Sigmoid colon (tissue), 7 donors: ENCODE measurements around the gene ANKEF1. TPM values are rescaled to one million over a fixed set of nuclear protein-coding genes. Genes with fewer than 3 reads are reported as not detected.

Experiments used
- DNase-seq: peaks from one replicate; pipeline ENCODE4 v3.0.0-alpha.2; 2019
- H3K27ac ChIP-seq, 4 donors: fragments of 200-600 bp; sonication (generic); one replicate each; pipeline ENCODE4 v1.5.1; 2016 to 2019; ENCODE audit warnings: mild to moderate bottlenecking in 1 of 4
- H3K27me3 ChIP-seq, 3 donors: fragments of 200-600 bp; sonication (generic); one replicate each; pipeline ENCODE4 v1.5.1; 2019; ENCODE audit warnings: mild to moderate bottlenecking in 1 of 3
- H3K36me3 ChIP-seq, 4 donors: fragments of 200-600 bp; sonication (generic); one replicate each; pipeline ENCODE4 v1.5.1; 2016 to 2019
- H3K4me1 ChIP-seq, 4 donors: fragments of 200-600 bp; sonication (generic); one replicate each; pipeline ENCODE4 v1.5.1; 2017 to 2019
- H3K4me3 ChIP-seq, 4 donors: fragments of 200-600 bp; sonication (generic); one replicate each; pipeline ENCODE4 v1.5.1; 2017 to 2019; ENCODE audit warnings: mild to moderate bottlenecking in 2 of 4, moderate library complexity in 1 of 4
- H3K9me3 ChIP-seq, 4 donors: fragments of 200-600 bp in 3 of 4; sonication (generic) in 3 of 4; one replicate each; pipeline versions ENCODE4 v1.5.1 to v1.6.1; 2013 to 2019
- CTCF ChIP-seq, 4 experiments: fragments of 450-650 bp in 3 of 4; fragments of 200-600 bp in 1 of 4; IDR thresholded peaks; one replicate each; pipeline ENCODE4 v1.5.1; 2016 to 2019; ENCODE audit warnings: antibody characterized with exemption in 4 of 4, mild to moderate bottlenecking in 3 of 4, moderate library complexity in 2 of 4
- EP300 ChIP-seq, 4 donors: sonication (generic); formaldehyde crosslinking; IDR thresholded peaks; one replicate each; pipeline ENCODE4 v1.6.1; 2017; ENCODE audit warnings: antibody characterized with exemption in 4 of 4
- POLR2A ChIP-seq, 2 donors: fragments of 450-650 bp; IDR thresholded peaks; one replicate each; pipeline ENCODE4 v1.6.1; 2016; ENCODE audit warnings: antibody characterized with exemption in 2 of 2, mild to moderate bottlenecking in 2 of 2, moderate library complexity in 2 of 2
- POLR2AphosphoS5 ChIP-seq, 4 donors: sonication (generic); formaldehyde crosslinking; IDR thresholded peaks; one replicate each; pipeline ENCODE4 v1.6.1; 2017; ENCODE audit warnings: antibody characterized with exemption in 4 of 4
- WGBS, 2 donors: extraction: QIAGEN DNeasy Blood & Tissue Kit; methylation state at CpG; one replicate each; pipeline ENCODE4 v1.1.7; 2013; 5-methylcytosine and 5-hydroxymethylcytosine counted together
- intact Hi-C: fragments of 100-400 bp; cut with DNase I; formaldehyde crosslinking; loops from one replicate; pipeline ENCODE4 v1.15.1; 2023
- polyA plus RNA-seq, 3 donors: library from polyadenylated mRNA; stranded (reverse); fragments of 200-250 nt; gene quantifications; one replicate each; pipeline ENCODE4 v1.2.3, GENCODE V29; 2013
- total RNA-seq, 4 donors: library from RNA; depleted of rRNA; stranded (reverse); fragments of >200 nt; gene quantifications; one replicate each; pipeline ENCODE4 v1.1.0, GENCODE V29; 2016
- donor health status: healthy with polysubstance abuse.
- donor health status: Bipolar disorder and iron deficiency.
- donor health status: healthy.

Gene ANKEF1
- total and polyA plus RNA-seq, 7 donors, result 0.16 to 2.4 (median 1.1) TPM

DNA sequence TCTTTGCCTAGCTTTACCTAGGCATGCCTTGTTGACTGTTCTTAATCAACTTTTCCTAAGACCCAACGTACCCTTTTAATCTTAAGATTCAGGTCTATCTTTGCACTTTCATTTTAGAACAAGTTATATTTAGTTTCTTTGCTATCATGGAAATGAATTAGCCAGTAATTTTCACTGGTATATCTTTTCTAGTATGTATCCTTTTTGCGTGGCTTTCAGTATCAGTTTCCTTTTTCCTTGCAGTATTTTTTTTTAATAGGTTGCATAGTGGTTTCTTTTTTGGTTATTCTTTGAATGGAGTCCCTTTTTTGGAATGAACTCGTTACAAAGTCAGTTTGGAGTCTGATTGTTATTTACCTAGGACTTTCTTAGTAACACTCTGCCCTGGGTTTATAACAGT is 7.3 kb downstream of the ANKEF1 start:
- no peak for TF ChIP-seq POLR2AphosphoS5 (IDR thresholded peaks at IDR 0.05)
- no peak for TF ChIP-seq EP300 (IDR thresholded peaks at IDR 0.05)
- TF ChIP-seq POLR2A (IDR thresholded peaks at IDR 0.05), result no peak
- TF ChIP-seq CTCF (IDR thresholded peaks at IDR 0.05), result no peak
- no peaks in the 10 kb centered on the region for H3K9me3 ChIP-seq
- no peaks in the 10 kb centered on the region for H3K4me1 ChIP-seq
- H3K27ac ChIP-seq, result no peak overlapping the region
- H3K36me3 ChIP-seq, result no peaks in the 10 kb centered on the region
- 57 to 82% methylated on average over 3 of the region's 3 CpGs for WGBS, 2 donors
- H3K4me3 ChIP-seq, result no peak overlapping the region
- intact Hi-C loops, result no loop called here
- DNase-seq, result no peak
- no peaks in the 10 kb centered on the region for H3K27me3 ChIP-seq

DNA sequence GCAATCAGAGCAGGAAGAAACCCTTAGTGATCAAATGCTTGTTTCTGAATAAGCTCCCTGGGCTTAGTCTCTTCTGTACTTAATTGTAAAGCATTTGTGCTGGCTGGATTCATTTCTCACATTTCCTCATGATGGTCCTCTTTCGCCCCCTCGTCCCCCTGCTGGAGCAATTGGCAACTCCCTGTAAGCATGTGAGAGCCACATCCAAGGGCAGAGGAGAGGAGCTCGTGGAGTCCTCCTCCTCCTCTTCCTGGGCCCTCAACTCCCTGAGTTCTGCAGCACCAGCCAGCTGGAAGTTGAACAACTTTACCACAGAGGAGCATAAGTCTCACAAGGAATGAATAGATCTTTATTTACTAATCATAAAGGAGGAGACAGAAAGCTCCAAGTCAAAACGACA is 12.6 kb downstream of the ANKEF1 start:
- WGBS, 2 donors, result 49 to 56% methylated on average over 4 of the region's 4 CpGs
- TF ChIP-seq EP300 (IDR thresholded peaks at IDR 0.05) (no peak), CTCF (IDR thresholded peaks at IDR 0.05) (peak in 1 of 4 experiments; percentile 12)
- H3K4me3 ChIP-seq, result no peak overlapping the region
- H3K27ac ChIP-seq, result no peak overlapping the region
- intact Hi-C loops, result no loop called here
- H3K9me3 ChIP-seq, result peaks cover 0 to 2% (median 0%) of the 10 kb centered on the region in 4 donors
- no peaks in the 10 kb centered on the region for H3K27me3 ChIP-seq
- no peak for DNase-seq
- H3K4me1 ChIP-seq, result no peaks in the 10 kb centered on the region
- H3K36me3 ChIP-seq, result no peaks in the 10 kb centered on the region

DNA sequence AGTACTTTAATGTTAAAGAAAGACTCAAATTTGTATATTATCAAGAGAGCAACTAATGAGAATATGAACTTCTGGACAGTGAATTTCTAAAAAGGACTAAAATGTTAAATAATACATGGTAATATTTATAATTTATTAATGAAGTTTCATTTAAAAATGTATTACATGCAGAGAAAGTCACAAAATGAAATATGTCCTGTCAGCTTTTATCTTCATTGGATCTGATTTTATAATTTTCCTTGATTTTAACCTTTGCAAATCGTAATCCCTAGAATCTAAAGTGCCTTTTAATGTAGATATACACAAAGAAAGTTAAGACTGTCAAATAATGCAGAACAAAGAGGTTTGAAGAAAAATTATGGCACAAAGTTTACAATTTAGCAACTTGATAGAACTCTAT is 16.4 kb downstream of the ANKEF1 start:
- DNase-seq, result no peak
- WGBS, 2 donors, result 91 to 96% methylated on average over 1 of the region's 1 CpG
- no peak for TF ChIP-seq EP300 (IDR thresholded peaks at IDR 0.05)
- no peak for TF ChIP-seq POLR2AphosphoS5 (IDR thresholded peaks at IDR 0.05)
- no peak for TF ChIP-seq CTCF (IDR thresholded peaks at IDR 0.05)
- no peak for TF ChIP-seq POLR2A (IDR thresholded peaks at IDR 0.05)
- H3K36me3 ChIP-seq, result peaks cover 0 to 3% (median 0%) of the 10 kb centered on the region in 4 donors
- intact Hi-C loops, result no loop called here
- no peak overlapping the region for H3K27ac ChIP-seq
- H3K4me1 ChIP-seq, result no peaks in the 10 kb centered on the region
- H3K9me3 ChIP-seq, result peaks cover 0 to 2% (median 0%) of the 10 kb centered on the region in 4 donors
- H3K27me3 ChIP-seq, result no peaks in the 10 kb centered on the region
- no peak overlapping the region for H3K4me3 ChIP-seq

DNA sequence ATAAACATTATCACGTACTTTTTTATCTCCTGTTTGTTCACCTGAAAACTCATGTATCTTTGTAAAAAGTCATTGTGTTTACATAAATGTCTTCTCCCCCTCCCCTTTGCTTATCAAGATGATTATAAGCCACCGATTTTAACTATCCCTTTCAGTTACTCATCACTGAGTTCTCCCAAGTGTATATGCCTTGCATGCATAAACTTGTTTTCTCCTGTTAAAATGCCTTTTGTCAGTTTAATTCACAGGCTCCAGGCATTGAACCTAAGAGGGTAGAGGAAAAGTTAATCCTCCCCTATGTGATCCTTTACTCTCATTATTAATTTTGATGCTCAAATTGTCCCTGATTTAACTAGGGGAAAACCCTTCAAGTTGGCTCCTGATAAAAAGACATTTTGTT is 24.2 kb downstream of the ANKEF1 start:
- no peaks in the 10 kb centered on the region for H3K4me1 ChIP-seq
- intact Hi-C loops, result no loop called here
- H3K27me3 ChIP-seq, result no peaks in the 10 kb centered on the region
- H3K36me3 ChIP-seq, result peaks cover 0 to 3% (median 0%) of the 10 kb centered on the region in 4 donors
- no peak overlapping the region for H3K4me3 ChIP-seq
- DNase-seq, result no peak
- H3K27ac ChIP-seq, result no peak overlapping the region
- WGBS, 2 donors, result 16 to 58% methylated on average over 2 of the region's 2 CpGs
- no peaks in the 10 kb centered on the region for H3K9me3 ChIP-seq
- TF ChIP-seq CTCF (IDR thresholded peaks at IDR 0.05), result no peak
- TF ChIP-seq POLR2AphosphoS5 (IDR thresholded peaks at IDR 0.05), result no peak

GRCh38 chr20:10060226-10060625 is 25.4 kb downstream of the ANKEF1 start:
- H3K4me3 ChIP-seq, result no peak overlapping the region
- no peaks in the 10 kb centered on the region for H3K9me3 ChIP-seq
- no peak for TF ChIP-seq EP300 (IDR thresholded peaks at IDR 0.05)
- no peak for TF ChIP-seq POLR2AphosphoS5 (IDR thresholded peaks at IDR 0.05)
- no peak for TF ChIP-seq CTCF (IDR thresholded peaks at IDR 0.05)
- no peak for TF ChIP-seq POLR2A (IDR thresholded peaks at IDR 0.05)
- intact Hi-C loops, result no loop called here
- no peaks in the 10 kb centered on the region for H3K27me3 ChIP-seq
- 60 to 85% methylated on average over 8 of the region's 8 CpGs for WGBS, 2 donors
- H3K27ac ChIP-seq, result no peak overlapping the region
- no peaks in the 10 kb centered on the region for H3K4me1 ChIP-seq
- DNase-seq, result no peak
- H3K36me3 ChIP-seq, result no peaks in the 10 kb centered on the region
